Lung (tissue), 12 donors: ENCODE measurements around the gene AICDA. TPM values are rescaled to one million over a fixed set of nuclear protein-coding genes. Genes with fewer than 3 reads are reported as not detected.

ENCODE experiments used
- ATAC-seq: fragments of 200-7000 bp; cut with Tn5 transposase; one replicate; pipeline ENCODE4 v1.9.1; 2020; ENCODE audit warnings: moderate number of reproducible peaks; ENCODE audit not compliant: insufficient read depth, low FRiP score
- DNase-seq, 3 donors: peaks; one replicate each; pipeline ENCODE4 v3.0.0-alpha.2; 2013 to 2017
- H3K27ac ChIP-seq, 2 donors: one replicate each; pipeline ENCODE4 v1.5.1; 2013; ENCODE audit warnings: mild to moderate bottlenecking in 2 of 2, moderate library complexity in 2 of 2, control low read depth in 1 of 2, inconsistent platforms in 1 of 2, low read depth in 1 of 2, low read length in 1 of 2
- H3K27me3 ChIP-seq, 3 donors: one replicate each; pipeline ENCODE4 v1.5.1; 2013; ENCODE audit warnings: low read length in 2 of 3; ENCODE audit not compliant: control insufficient read depth in 3 of 3, insufficient read depth in 3 of 3
- H3K36me3 ChIP-seq, 4 donors: one replicate each; pipeline ENCODE4 v1.5.1; 2013; ENCODE audit warnings: low read length in 4 of 4, mild to moderate bottlenecking in 1 of 4, moderate library complexity in 1 of 4; ENCODE audit not compliant: control insufficient read depth in 4 of 4, insufficient read depth in 4 of 4
- H3K4me1 ChIP-seq, 5 donors: one replicate each; pipeline ENCODE4 v1.5.1; 2013; ENCODE audit warnings: low read length in 5 of 5, mild to moderate bottlenecking in 2 of 5, moderate library complexity in 1 of 5; ENCODE audit not compliant: control insufficient read depth in 5 of 5, insufficient read depth in 5 of 5
- H3K4me3 ChIP-seq: one replicate; pipeline ENCODE4 v1.5.1; 2013; ENCODE audit warnings: mild to moderate bottlenecking, control low read depth, moderate library complexity
- H3K9ac ChIP-seq, 2 donors: one replicate each; pipeline ENCODE4 v1.5.1; 2013; ENCODE audit warnings: low read length in 2 of 2, control low read depth in 1 of 2; ENCODE audit not compliant: insufficient read depth in 1 of 2
- H3K9me3 ChIP-seq, 4 donors: one replicate each; pipeline ENCODE4 v1.5.1; 2013; ENCODE audit warnings: low read length in 3 of 4, mild to moderate bottlenecking in 1 of 4, moderate library complexity in 1 of 4; ENCODE audit not compliant: control insufficient read depth in 4 of 4, insufficient read depth in 3 of 4
- CTCF ChIP-seq: IDR thresholded peaks from 2 replicates; pipeline ENCODE4 v1.5.1; 2012; ENCODE audit warnings: mild to moderate bottlenecking; ENCODE audit errors: control extremely low read depth, extremely low read depth
- WGBS, 2 donors: extraction: QIAGEN DNeasy Blood & Tissue Kit; methylation state at CpG; one replicate each; pipeline ENCODE4 v1.1.7; 2013; 5-methylcytosine and 5-hydroxymethylcytosine counted together
- polyA plus RNA-seq, 2 donors: library from polyadenylated mRNA; stranded (reverse); fragments of 200-250 nt; gene quantifications; one replicate each; pipeline ENCODE4 v1.2.1, GENCODE V29; 2013
- total RNA-seq, 2 donors: library from RNA; depleted of rRNA in 1 of 2; stranded (reverse); fragments of >200 nt in 1 of 2; gene quantifications; one replicate each; pipeline ENCODE4 v1.2.1, GENCODE V29; 2014 to 2021
- donor health status: control.
- donor health status: control.
- donor health status: Bipolar disorder and iron deficiency.
- donor health status: healthy.
- donor health status: DM: yes; HTN: yes; CAD: no.

Gene AICDA
- total and polyA plus RNA-seq, 4 donors: 0.10 to 0.58 (median 0.30) TPM

GRCh38 chr12:8606890-8607289 lies 5.8 kb downstream of the AICDA start:
- ATAC-seq (no peak), DNase-seq (no peak)
- 92 to 95% methylated on average over 6 of the region's 6 CpGs for WGBS, 2 donors

GRCh38 chr12:8605057-8605456 lies 7.6 kb downstream of the AICDA start:
- DNase-seq: no peak
- Histone ChIP-seq H3K4me1 (no peaks in the 10 kb centered on the region), H3K27ac (no peak overlapping the region), H3K4me3 (no peak overlapping the region), H3K27me3 (peaks cover 0 to 7% (median 0%) of the 10 kb centered on the region in 3 donors), H3K9ac (no peak overlapping the region), H3K9me3 (no peaks in the 10 kb centered on the region), H3K36me3 (no peaks in the 10 kb centered on the region)
- no peak for TF ChIP-seq CTCF
- ATAC-seq: no peak
- 94 to 97% methylated on average over 30 of the region's 30 CpGs for WGBS, 2 donors

More at GRCh38 chr12:8606890-8607289, 5.8 kb downstream of the AICDA start:
- no peak overlapping the region for H3K9ac ChIP-seq
- H3K27ac ChIP-seq: no peak overlapping the region
- no peaks in the 10 kb centered on the region for H3K36me3 ChIP-seq
- no peaks in the 10 kb centered on the region for H3K4me1 ChIP-seq
- no peak for TF ChIP-seq CTCF
- H3K4me3 ChIP-seq: no peak overlapping the region
- no peaks in the 10 kb centered on the region for H3K9me3 ChIP-seq
- peaks cover 0 to 7% (median 0%) of the 10 kb centered on the region in 3 donors for H3K27me3 ChIP-seq

GRCh38 chr12:8603856-8604255 lies 8.8 kb downstream of the AICDA start:
- H3K9ac ChIP-seq: no peak overlapping the region
- ATAC-seq (no peak), DNase-seq (no peak)
- H3K27me3 ChIP-seq: peaks cover 0 to 7% (median 0%) of the 10 kb centered on the region in 3 donors
- no peak for TF ChIP-seq CTCF
- no peak overlapping the region for H3K4me3 ChIP-seq
- no peaks in the 10 kb centered on the region for H3K36me3 ChIP-seq
- no peaks in the 10 kb centered on the region for H3K4me1 ChIP-seq
- 23 to 38% methylated on average over 3 of the region's 3 CpGs for WGBS, 2 donors
- no peaks in the 10 kb centered on the region for H3K9me3 ChIP-seq
- H3K27ac ChIP-seq: no peak overlapping the region

- no peak overlapping the region for H3K4me3 ChIP-seq
- peaks cover 0 to 7% (median 0%) of the 10 kb centered on the region in 3 donors for H3K27me3 ChIP-seq
- 21 to 41% methylated on average over 2 of the region's 2 CpGs for WGBS, 2 donors
- no peaks in the 10 kb centered on the region for H3K4me1 ChIP-seq
- H3K27ac ChIP-seq: no peak overlapping the region
- no peak for TF ChIP-seq CTCF
- no peaks in the 10 kb centered on the region for H3K36me3 ChIP-seq
- H3K9me3 ChIP-seq: no peaks in the 10 kb centered on the region
- DNase-seq (no peak), ATAC-seq (no peak)
- no peak overlapping the region for H3K9ac ChIP-seq
These were observed 9.4 kb downstream of the AICDA start for GRCh38 chr12:8603286-8603685.
